Bronchial epithelial cell (primary cell): ENCODE data around the gene CTDSPL. TPM values are rescaled to one million over a fixed set of nuclear protein-coding genes. Genes with fewer than 3 reads are reported as not detected.

ENCODE experiments used
- DNase-seq: peaks from one replicate; pipeline ENCODE4 v3.0.0-alpha.2; 2010; ENCODE audit warnings: low read depth
- FAIRE-seq: peaks from 2 replicates; lab custom pipeline; 2011; peaks lifted over from hg19 to GRCh38; lab: Jason Lieb, UNC
- H3K27me3 ChIP-seq: 2 replicates; pipeline ENCODE4 v1.5.1; 2011; ENCODE audit warnings: low read length; ENCODE audit not compliant: control insufficient read depth, insufficient read depth
- H3K36me3 ChIP-seq: 2 replicates; pipeline ENCODE4 v1.5.1; 2011; ENCODE audit warnings: low read length; ENCODE audit not compliant: control insufficient read depth, insufficient read depth
- H3K4me3 ChIP-seq: 2 replicates; pipeline ENCODE4 v1.5.1; 2011; ENCODE audit warnings: mild to moderate bottlenecking, low read depth, low read length, control low read depth
- CTCF ChIP-seq: IDR thresholded peaks from 2 replicates; pipeline ENCODE4 v1.5.1; 2011; ENCODE audit warnings: mild to moderate bottlenecking, moderate library complexity, low read length, control low read depth, inconsistent platforms; ENCODE audit not compliant: insufficient read depth, severe bottlenecking
- total RNA-seq: library from RNA; depleted of rRNA; stranded (reverse); fragments of >200 nt; gene quantifications from 2 replicates; pipeline ENCODE4 v1.2.1, GENCODE V29; 2014

The CTDSPL gene
- total RNA-seq, 1 donor from 2014 or later = 80.6 TPM

- Histone ChIP-seq H3K27me3 (no peaks in the 10 kb centered on the region), H3K36me3 (peaks cover 34% of the 10 kb centered on the region), H3K4me3 (no peak overlapping the region)
- peak; percentile 100 for FAIRE-seq
- DNase-seq = peak; percentile 82
- peak; percentile 89 for TF ChIP-seq CTCF
Observed at GRCh38 chr3:37996785-37997301, 135.2 kb downstream of the CTDSPL start.

- DNase-seq = no peak
- H3K4me3 ChIP-seq = no peak overlapping the region
- FAIRE-seq = no peak
- no peaks in the 10 kb centered on the region for H3K27me3 ChIP-seq
- H3K36me3 ChIP-seq = peaks cover 37% of the 10 kb centered on the region
- no peak for TF ChIP-seq CTCF
Observed at GRCh38 chr3:37997342-37997741, 135.7 kb downstream of the CTDSPL start.

- DNase-seq (no peak), FAIRE-seq (no peak)
- no peak for TF ChIP-seq CTCF
- Histone ChIP-seq H3K4me3 (no peak overlapping the region), H3K27me3 (no peaks in the 10 kb centered on the region), H3K36me3 (peaks cover 40% of the 10 kb centered on the region)
Observed at GRCh38 chr3:37997791-37998370, 136.2 kb downstream of the CTDSPL start.

- no peak for TF ChIP-seq CTCF
- no peak for FAIRE-seq
- no peak overlapping the region for H3K4me3 ChIP-seq
- no peak for DNase-seq
- H3K36me3 ChIP-seq = peaks cover 41% of the 10 kb centered on the region
- no peaks in the 10 kb centered on the region for H3K27me3 ChIP-seq
Observed at GRCh38 chr3:37999836-38000235, 138.2 kb downstream of the CTDSPL start.

- FAIRE-seq = no peak
- H3K36me3 ChIP-seq = peaks cover 44% of the 10 kb centered on the region
Observed at GRCh38 chr3:38000242-38000916, 138.7 kb downstream of the CTDSPL start.

More at GRCh38 chr3:38000242-38000916, 138.7 kb downstream of the CTDSPL start:
- DNase-seq = no peak
- no peak for TF ChIP-seq CTCF
- no peaks in the 10 kb centered on the region for H3K27me3 ChIP-seq
- no peak overlapping the region for H3K4me3 ChIP-seq
